SK-N-SH (cell line): Measurements from ENCODE around the gene SYNE2.

Experiments
- EP300 ChIP-seq, 2 experiments: IDR thresholded peaks; 2 replicates each; pipeline versions ENCODE4 v1.4.0 to v1.6.1; 2012; ENCODE audit warnings: borderline replicate concordance in 1 of 2, low read depth in 1 of 2, low read length in 1 of 2
- JUND ChIP-seq: IDR thresholded peaks from 2 replicates; pipeline ENCODE4 v1.4.0; 2012
- TF ChIP-seq, protein P1 (sequence below): fragments of 200-600 bp; sonication (generic); IDR thresholded peaks from 2 replicates; pipeline ENCODE4 v1.6.1; 2017; ENCODE audit warnings: antibody characterized with exemption, mild to moderate bottlenecking, moderate library complexity
- TF ChIP-seq, protein P2 (sequence below): IDR thresholded peaks from 2 replicates; pipeline ENCODE4 v1.4.0; 2012; ENCODE audit warnings: low read depth
- TF ChIP-seq, protein P3 (sequence below): IDR thresholded peaks from 2 replicates; pipeline ENCODE4 v1.4.0; 2012; ENCODE audit warnings: low read depth, borderline replicate concordance

DNA sequence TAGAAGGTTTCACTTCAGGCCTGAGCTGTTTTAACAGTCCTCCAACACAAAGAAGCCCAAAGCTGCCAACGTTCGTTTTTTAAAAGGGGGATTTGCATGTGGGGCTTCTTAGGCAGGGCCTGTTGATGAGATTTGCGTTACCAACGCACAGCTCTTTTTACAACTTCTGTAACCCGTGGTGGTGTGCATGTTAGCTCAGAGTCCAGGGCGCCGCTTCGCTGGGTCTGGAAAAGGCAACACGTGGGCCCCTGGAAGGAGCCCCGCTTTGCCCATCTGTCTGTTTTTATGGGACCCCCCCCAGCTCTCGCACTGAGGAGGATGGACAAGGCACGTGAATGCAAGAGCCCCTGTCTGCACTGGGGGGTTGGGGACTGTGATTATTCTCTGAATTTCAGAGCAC lies 357.4 kb downstream of the SYNE2 start:
- TF ChIP-seq, protein P1, sequence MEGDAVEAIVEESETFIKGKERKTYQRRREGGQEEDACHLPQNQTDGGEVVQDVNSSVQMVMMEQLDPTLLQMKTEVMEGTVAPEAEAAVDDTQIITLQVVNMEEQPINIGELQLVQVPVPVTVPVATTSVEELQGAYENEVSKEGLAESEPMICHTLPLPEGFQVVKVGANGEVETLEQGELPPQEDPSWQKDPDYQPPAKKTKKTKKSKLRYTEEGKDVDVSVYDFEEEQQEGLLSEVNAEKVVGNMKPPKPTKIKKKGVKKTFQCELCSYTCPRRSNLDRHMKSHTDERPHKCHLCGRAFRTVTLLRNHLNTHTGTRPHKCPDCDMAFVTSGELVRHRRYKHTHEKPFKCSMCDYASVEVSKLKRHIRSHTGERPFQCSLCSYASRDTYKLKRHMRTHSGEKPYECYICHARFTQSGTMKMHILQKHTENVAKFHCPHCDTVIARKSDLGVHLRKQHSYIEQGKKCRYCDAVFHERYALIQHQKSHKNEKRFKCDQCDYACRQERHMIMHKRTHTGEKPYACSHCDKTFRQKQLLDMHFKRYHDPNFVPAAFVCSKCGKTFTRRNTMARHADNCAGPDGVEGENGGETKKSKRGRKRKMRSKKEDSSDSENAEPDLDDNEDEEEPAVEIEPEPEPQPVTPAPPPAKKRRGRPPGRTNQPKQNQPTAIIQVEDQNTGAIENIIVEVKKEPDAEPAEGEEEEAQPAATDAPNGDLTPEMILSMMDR, result no peak
- TF ChIP-seq, protein P2, sequence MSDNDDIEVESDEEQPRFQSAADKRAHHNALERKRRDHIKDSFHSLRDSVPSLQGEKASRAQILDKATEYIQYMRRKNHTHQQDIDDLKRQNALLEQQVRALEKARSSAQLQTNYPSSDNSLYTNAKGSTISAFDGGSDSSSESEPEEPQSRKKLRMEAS, result no peak
- TF ChIP-seq EP300 (IDR thresholded peaks at IDR 0.05; ENCODE audit: borderline replicate concordance in 1 of 2, low read depth in 1 of 2, low read length in 1 of 2) (no peak), JUND (no peak)
- TF ChIP-seq, protein P3, sequence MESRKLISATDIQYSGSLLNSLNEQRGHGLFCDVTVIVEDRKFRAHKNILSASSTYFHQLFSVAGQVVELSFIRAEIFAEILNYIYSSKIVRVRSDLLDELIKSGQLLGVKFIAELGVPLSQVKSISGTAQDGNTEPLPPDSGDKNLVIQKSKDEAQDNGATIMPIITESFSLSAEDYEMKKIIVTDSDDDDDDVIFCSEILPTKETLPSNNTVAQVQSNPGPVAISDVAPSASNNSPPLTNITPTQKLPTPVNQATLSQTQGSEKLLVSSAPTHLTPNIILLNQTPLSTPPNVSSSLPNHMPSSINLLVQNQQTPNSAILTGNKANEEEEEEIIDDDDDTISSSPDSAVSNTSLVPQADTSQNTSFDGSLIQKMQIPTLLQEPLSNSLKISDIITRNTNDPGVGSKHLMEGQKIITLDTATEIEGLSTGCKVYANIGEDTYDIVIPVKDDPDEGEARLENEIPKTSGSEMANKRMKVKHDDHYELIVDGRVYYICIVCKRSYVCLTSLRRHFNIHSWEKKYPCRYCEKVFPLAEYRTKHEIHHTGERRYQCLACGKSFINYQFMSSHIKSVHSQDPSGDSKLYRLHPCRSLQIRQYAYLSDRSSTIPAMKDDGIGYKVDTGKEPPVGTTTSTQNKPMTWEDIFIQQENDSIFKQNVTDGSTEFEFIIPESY, result no peak
